IPS-18a (cell line): ENCODE results near the gene MAPK9.

ENCODE experiments used
- H3K27ac ChIP-seq: one replicate; pipeline ENCODE4 v1.5.1; 2013; ENCODE audit warnings: low read length
- H3K27me3 ChIP-seq: one replicate; pipeline ENCODE4 v1.6.1; 2013; ENCODE audit warnings: mild to moderate bottlenecking, low read length; ENCODE audit not compliant: control insufficient read depth, insufficient read depth
- H3K36me3 ChIP-seq: one replicate; pipeline ENCODE4 v1.6.1; 2013; ENCODE audit warnings: low read depth, low read length; ENCODE audit not compliant: control insufficient read depth
- H3K4me1 ChIP-seq: one replicate; pipeline ENCODE4 v1.6.1; 2013; ENCODE audit warnings: low read depth, low read length; ENCODE audit not compliant: control insufficient read depth
- H3K4me3 ChIP-seq: one replicate; pipeline ENCODE4 v1.5.1; 2013; ENCODE audit warnings: low read length
- H3K9ac ChIP-seq: one replicate; pipeline ENCODE4 v1.6.1; 2013; ENCODE audit warnings: mild to moderate bottlenecking, low read length, moderate library complexity
- H3K9me3 ChIP-seq: one replicate; pipeline ENCODE4 v1.6.1; 2013; ENCODE audit warnings: low read depth, low read length; ENCODE audit not compliant: control insufficient read depth

MAPK9 gene

DNA sequence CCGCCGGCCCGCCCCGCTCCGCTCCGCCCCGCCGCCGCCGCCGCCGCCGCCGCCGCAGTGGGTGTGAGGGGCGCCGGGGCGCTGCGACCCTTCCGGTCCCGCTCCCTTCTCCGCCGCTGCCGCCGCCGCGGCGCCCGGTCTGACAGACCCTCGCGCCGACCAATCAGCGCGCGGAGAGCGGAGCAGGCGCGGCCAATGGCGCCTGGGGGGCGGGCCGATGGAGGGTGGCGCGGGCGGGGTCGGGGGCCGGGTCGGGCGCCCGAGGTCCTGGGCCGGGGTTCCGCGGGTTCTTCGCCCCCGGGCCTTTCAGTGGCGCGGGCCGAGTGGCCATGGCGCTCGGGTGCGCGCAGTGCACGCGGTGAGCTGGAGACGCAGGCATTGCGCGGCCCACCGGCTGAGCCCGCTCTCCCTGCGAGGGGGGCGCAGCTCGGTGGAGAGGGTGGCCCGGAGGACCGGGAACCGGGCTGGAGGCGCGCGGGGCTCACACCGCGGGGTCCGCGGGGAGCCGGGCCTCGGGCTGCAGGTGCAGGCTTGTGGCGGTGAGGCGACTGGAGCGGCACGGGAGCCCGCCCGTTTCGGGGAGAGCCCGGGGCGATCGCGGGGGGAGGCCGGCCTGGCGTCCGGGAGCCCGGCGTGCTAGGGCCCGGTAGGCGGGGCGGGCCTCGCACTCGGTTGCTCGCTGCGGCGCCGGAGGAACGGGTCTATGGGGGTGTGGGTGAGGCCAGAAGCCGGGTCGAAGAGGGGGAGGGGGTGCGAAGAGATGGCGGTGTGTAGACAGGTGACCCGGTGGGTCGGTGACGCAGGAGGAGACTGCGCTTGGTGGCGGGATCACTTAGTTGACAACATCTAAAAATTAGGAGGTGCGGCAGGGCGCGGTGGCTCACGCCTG lies at the start of gene MAPK9:
TSS of gene MAPK9 (minus strand) at position 141 of the 889 bp plus-strand sequence. CDS start 11,522 bp downstream, outside the sequence.
- no peaks in the 10 kb centered on the region for H3K9me3 ChIP-seq
- peak within 1 kb of the TSS; percentile 79 for H3K4me3 ChIP-seq
- no peaks in the 10 kb centered on the region for H3K27me3 ChIP-seq
- H3K36me3 ChIP-seq: no peaks in the 10 kb centered on the region
- H3K9ac ChIP-seq: peak within 1 kb of the TSS; percentile 68
- H3K4me1 ChIP-seq: peaks cover 6% of the 10 kb centered on the region
- no peak within 1 kb of the TSS for H3K27ac ChIP-seq

GRCh38 chr5:180341595-180341994 lies 49.7 kb upstream of the MAPK9 start:
- no peak overlapping the region for H3K27ac ChIP-seq
- no peak overlapping the region for H3K4me3 ChIP-seq
- H3K9ac ChIP-seq: no peak overlapping the region
- peaks cover 20% of the 10 kb centered on the region for H3K36me3 ChIP-seq
- no peaks in the 10 kb centered on the region for H3K27me3 ChIP-seq
- H3K4me1 ChIP-seq: peaks cover 56% of the 10 kb centered on the region
- no peaks in the 10 kb centered on the region for H3K9me3 ChIP-seq

GRCh38 chr5:180340856-180341255 lies 49.0 kb upstream of the MAPK9 start:
- no peak overlapping the region for H3K27ac ChIP-seq
- H3K9me3 ChIP-seq: no peaks in the 10 kb centered on the region
- no peaks in the 10 kb centered on the region for H3K27me3 ChIP-seq
- peaks cover 48% of the 10 kb centered on the region for H3K4me1 ChIP-seq
- no peak overlapping the region for H3K4me3 ChIP-seq
- H3K9ac ChIP-seq: no peak overlapping the region
- peaks cover 28% of the 10 kb centered on the region for H3K36me3 ChIP-seq

- H3K4me3 ChIP-seq: no peak overlapping the region
- H3K27me3 ChIP-seq: no peaks in the 10 kb centered on the region
- peaks cover 40% of the 10 kb centered on the region for H3K36me3 ChIP-seq
- H3K4me1 ChIP-seq: peaks cover 36% of the 10 kb centered on the region
- no peaks in the 10 kb centered on the region for H3K9me3 ChIP-seq
- H3K9ac ChIP-seq: no peak overlapping the region
- H3K27ac ChIP-seq: no peak overlapping the region
Observed at GRCh38 chr5:180339583-180340183, 47.8 kb upstream of the MAPK9 start.

DNA sequence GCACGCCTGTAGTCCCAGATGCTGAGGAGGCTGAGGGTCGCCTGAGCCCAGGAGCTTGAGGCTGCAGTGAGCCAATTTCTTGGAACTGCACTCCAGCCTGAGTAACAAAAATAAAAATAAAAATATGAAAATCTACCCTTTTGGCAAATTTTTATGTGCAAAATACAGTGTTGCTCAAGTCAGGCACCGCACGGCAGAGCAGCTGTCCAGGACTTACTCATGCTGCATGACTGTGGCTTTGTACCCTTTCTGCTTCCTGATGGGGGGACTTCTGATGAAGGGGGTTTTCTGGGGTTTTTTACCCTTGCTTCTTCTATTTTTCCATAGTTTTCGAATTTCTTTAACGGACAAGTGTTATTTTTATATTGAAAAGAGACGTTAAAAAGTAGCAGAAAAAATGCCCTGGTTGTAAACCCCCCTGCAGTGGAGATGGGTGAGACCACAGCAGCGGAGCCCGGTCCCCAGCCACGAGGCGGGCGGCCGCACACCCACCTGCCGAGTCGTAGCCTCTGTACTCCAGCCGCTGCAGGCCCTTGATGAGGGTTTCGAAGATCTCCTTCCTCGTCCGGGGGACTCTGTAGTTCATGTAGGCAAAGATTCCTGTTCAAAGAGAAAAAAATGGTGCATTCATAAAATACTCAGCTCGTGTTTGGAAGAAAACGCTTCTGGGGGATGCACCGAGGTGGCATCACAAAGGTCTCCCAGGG lies 46.3 kb upstream of the MAPK9 start:
- Histone ChIP-seq H3K27ac (no peak overlapping the region), H3K36me3 (peaks cover 54% of the 10 kb centered on the region), H3K27me3 (no peaks in the 10 kb centered on the region), H3K4me3 (no peak overlapping the region), H3K4me1 (peaks cover 21% of the 10 kb centered on the region), H3K9me3 (no peaks in the 10 kb centered on the region), H3K9ac (no peak overlapping the region)

DNA sequence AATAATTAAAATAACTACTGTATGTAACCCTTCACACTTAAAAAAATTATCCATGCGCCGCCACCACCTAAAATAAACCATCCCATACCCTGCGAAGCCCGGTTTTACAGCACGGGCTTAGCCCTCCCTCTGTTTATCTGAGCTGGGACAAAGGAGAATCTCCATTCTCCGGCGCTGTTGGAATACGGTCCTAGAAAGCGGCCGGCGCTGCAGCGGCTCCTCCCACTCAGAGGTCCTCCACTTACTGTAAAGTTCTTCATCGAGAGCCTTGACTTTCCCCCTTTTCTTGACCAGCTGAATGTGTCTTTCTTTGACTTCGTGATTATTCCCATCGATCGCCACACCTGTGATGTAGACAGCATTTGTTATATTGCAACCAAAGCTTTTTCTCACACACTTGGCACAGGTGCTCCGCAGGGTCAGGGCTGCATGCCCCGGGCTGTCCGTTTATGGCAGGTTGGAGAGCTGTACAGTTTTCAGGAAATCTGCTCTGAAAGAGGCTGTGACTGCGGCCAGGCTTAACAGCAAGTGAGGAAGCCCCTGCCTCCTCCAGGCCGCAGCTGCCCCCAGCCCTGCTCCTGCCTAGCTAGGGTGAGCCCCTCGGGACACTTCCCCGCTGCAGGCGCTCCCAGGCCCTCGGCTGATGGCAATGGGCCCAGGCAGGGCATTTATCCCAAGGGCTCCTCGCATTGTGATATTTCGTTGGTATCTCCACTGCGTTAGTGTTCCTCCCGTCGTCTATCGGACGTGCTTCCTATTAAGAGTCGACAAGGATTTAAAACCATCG lies 44.5 kb upstream of the MAPK9 start:
- Histone ChIP-seq H3K9ac (no peak overlapping the region), H3K4me1 (peaks cover 9% of the 10 kb centered on the region), H3K27ac (no peak overlapping the region), H3K4me3 (no peak overlapping the region), H3K9me3 (no peaks in the 10 kb centered on the region), H3K27me3 (no peaks in the 10 kb centered on the region), H3K36me3 (peaks cover 51% of the 10 kb centered on the region)

- Histone ChIP-seq H3K36me3 (peaks cover 58% of the 10 kb centered on the region), H3K4me1 (peaks cover 12% of the 10 kb centered on the region), H3K27me3 (no peaks in the 10 kb centered on the region), H3K9me3 (no peaks in the 10 kb centered on the region), H3K27ac (no peak overlapping the region), H3K9ac (no peak overlapping the region), H3K4me3 (no peak overlapping the region)
Observed at GRCh38 chr5:180335614-180336233, 43.8 kb upstream of the MAPK9 start.

DNA sequence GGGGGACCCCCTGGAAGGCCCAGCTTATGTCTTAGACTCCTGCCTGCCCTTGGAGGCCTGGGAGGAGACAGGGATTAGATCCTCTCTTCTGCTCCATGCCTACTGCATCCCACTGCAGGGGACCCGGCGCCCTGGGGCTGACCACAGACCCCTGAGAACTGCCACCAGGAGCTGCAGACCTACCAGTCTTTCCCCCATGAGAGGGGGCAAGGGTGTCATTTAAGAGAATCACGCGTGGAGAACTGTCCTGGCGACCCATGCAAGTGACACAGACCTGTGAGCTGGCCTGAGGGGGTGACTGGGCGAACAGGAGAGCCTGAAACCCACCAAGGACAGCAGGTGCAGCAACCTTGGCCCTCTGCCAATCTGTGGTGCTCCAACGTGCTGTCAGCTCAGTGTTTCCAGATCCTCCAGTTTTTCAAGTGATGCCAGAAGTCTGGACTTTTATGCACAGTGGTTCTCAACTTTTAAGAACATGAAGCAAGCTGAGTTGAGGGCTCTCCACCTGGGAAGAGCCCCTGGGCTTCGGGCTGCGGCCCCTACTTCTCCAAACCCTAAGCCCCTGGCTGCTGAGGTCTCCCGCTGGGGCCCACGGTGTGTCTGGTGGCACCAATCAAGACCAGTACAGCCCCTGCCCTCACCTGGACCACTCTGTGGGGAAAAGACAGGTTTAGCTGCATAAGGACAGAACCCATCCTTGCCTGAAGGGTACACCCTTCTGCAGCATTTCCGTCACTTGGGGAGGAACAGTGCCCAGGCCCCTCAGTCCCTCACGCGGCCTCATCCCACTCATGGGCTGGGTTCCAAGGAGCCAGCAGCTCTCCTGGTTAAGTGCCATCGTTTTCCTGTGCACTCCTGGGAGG lies 43.1 kb upstream of the MAPK9 start:
- H3K36me3 ChIP-seq: peaks cover 66% of the 10 kb centered on the region
- H3K27ac ChIP-seq: no peak overlapping the region

GRCh38 chr5:180334176-180334575 lies 42.3 kb upstream of the MAPK9 start:
- Histone ChIP-seq H3K4me1 (peaks cover 17% of the 10 kb centered on the region), H3K9ac (no peak overlapping the region), H3K36me3 (peaks cover 74% of the 10 kb centered on the region), H3K4me3 (no peak overlapping the region), H3K9me3 (no peaks in the 10 kb centered on the region), H3K27ac (no peak overlapping the region), H3K27me3 (no peaks in the 10 kb centered on the region)

More for the DNA sequence above, 43.1 kb upstream of the MAPK9 start:
- H3K4me1 ChIP-seq: peaks cover 17% of the 10 kb centered on the region
- no peak overlapping the region for H3K9ac ChIP-seq
- H3K4me3 ChIP-seq: no peak overlapping the region
- no peaks in the 10 kb centered on the region for H3K9me3 ChIP-seq
- no peaks in the 10 kb centered on the region for H3K27me3 ChIP-seq

DNA sequence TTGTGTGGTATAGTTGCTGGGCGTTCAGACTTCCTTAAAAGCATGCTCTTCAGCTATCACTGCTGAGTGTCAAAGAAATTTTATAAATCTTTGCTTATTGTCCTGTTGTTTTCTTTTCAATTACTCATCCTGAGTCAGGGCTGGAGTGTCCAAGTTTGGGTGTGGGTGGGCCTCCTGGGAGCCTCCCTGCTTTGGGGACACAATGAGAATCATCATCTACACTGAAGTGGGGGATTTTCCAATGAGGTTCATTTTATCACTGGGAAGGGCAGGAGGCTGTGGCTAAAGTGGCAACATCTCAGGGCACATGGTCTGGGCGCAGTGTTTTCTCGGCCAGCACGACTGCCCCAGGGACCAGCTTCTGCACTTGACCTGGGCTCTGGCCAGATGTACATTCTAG lies 41.8 kb upstream of the MAPK9 start:
- Histone ChIP-seq H3K9ac (no peak overlapping the region), H3K27ac (no peak overlapping the region), H3K27me3 (no peaks in the 10 kb centered on the region), H3K4me3 (no peak overlapping the region), H3K9me3 (no peaks in the 10 kb centered on the region), H3K4me1 (peaks cover 17% of the 10 kb centered on the region), H3K36me3 (peaks cover 74% of the 10 kb centered on the region)
